Upper lobe of left lung (tissue), 4 donors: ENCODE results near the gene IMPA2.

Experiments used
- CTCF ChIP-seq, 6 experiments: fragments of 450-650 bp in 4 of 6; fragments of 200-600 bp in 2 of 6; sonication (generic) in 2 of 6; IDR thresholded peaks; one replicate each; pipeline ENCODE4 v1.5.1; 2016 to 2019; ENCODE audit warnings: antibody characterized with exemption in 6 of 6
- POLR2AphosphoS5 ChIP-seq, 2 donors: sonication (generic); formaldehyde crosslinking; IDR thresholded peaks; one replicate each; pipeline ENCODE4 v1.5.1; 2017; ENCODE audit warnings: antibody characterized with exemption in 2 of 2

- TF ChIP-seq POLR2AphosphoS5 (IDR thresholded peaks at IDR 0.05) (no peak), CTCF (IDR thresholded peaks at IDR 0.05) (no peak)
Observed at GRCh38 chr18:12060182-12060870, 79.0 kb downstream of the IMPA2 start.
